ENCODE data around the gene RAPH1.

The RAPH1 gene

DNA sequence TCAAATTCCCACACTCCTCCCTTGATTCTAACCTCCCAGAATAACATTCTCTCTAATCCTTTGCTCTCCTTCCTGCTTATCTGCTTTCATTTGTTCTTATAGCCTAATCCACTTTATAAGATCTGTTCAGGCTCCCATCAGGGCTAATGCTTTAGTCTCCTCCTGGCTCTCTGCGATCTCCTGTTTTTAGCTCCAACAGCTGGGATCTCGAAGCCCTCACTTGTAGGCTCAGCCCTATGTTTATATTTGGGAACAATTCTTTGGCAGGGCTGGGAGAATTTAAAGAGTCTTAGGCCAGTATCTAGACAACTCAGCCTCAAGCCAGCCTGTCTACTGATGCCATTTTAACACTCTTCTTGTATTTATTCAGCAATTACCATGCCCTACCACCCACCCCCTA lies 27.2 kb upstream of the RAPH1 start:
- no peak for DNase-seq (ENCODE audit: extremely low read depth, low read depth)
- TF ChIP-seq, protein P1, sequence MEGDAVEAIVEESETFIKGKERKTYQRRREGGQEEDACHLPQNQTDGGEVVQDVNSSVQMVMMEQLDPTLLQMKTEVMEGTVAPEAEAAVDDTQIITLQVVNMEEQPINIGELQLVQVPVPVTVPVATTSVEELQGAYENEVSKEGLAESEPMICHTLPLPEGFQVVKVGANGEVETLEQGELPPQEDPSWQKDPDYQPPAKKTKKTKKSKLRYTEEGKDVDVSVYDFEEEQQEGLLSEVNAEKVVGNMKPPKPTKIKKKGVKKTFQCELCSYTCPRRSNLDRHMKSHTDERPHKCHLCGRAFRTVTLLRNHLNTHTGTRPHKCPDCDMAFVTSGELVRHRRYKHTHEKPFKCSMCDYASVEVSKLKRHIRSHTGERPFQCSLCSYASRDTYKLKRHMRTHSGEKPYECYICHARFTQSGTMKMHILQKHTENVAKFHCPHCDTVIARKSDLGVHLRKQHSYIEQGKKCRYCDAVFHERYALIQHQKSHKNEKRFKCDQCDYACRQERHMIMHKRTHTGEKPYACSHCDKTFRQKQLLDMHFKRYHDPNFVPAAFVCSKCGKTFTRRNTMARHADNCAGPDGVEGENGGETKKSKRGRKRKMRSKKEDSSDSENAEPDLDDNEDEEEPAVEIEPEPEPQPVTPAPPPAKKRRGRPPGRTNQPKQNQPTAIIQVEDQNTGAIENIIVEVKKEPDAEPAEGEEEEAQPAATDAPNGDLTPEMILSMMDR (IDR thresholded peaks at IDR 0.05; ENCODE audit: low read depth, low read length), result no peak

DNA sequence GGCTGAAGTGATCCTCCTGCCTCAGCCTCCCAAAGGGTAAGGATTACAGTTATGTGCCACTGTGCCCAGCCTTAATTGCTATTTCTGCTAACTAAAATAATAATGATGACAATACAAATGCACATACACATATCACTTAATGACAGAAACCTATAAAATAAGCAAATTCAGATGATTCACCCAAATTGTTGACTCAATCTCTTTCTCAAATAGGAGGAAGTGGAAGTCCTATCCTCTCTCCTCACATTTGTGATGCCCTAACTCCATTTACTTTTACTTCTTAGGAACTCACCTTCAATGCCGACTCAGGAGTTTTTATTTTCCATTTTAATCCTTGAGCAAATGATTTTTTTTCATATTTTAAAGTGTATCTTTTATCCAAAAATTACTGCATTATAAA lies 24.5 kb upstream of the RAPH1 start:
- no peak for DNase-seq (ENCODE audit: extremely low read depth, low read depth)
- TF ChIP-seq, protein P1 (IDR thresholded peaks at IDR 0.05; ENCODE audit: low read depth, low read length), result no peak

DNA sequence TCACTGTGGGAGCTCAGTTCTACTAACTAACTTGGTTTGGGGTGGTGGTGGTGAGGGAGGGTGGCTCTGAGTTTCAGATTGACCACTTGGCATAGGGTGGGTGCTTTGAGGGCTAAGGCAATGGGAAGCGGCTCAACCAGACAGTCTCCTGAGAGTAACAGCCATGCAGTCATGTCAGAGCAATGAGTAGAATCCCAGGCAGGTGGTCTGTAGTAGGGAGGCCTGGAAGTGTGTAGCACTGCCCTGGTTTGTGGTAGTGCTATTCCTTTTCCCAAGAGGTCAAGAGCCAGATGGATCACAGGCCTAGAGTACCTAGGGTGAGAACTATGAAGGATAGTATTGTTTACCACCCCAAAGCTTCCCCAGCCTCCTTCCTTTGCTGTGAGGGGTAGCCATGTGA lies 18.7 kb upstream of the RAPH1 start:
- DNase-seq (ENCODE audit: extremely low read depth, low read depth), result no peak
- TF ChIP-seq, protein P1 (IDR thresholded peaks at IDR 0.05; ENCODE audit: low read depth, low read length), result no peak

DNA sequence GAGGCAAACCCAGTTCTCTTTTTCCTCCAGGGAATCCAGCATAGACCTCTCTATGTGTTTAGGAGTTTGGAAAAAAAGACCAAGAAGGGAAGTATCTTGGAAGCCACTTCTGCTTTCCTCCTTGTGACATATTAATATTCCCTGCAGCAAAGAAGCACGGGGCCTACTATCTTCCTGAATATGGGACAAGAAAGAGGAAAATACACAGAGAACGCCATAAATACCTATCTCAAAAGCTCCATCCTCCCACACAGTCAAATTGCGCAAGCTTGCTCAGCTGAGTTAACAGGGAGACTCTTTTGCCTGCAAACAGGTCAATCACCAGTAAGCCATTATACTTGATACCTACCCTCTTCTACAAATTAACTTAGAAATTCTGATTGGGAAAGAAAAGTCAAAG lies 16.7 kb upstream of the RAPH1 start:
- no peak for DNase-seq (ENCODE audit: extremely low read depth, low read depth)
- TF ChIP-seq, protein P1 (IDR thresholded peaks at IDR 0.05; ENCODE audit: low read depth, low read length), result no peak

DNA sequence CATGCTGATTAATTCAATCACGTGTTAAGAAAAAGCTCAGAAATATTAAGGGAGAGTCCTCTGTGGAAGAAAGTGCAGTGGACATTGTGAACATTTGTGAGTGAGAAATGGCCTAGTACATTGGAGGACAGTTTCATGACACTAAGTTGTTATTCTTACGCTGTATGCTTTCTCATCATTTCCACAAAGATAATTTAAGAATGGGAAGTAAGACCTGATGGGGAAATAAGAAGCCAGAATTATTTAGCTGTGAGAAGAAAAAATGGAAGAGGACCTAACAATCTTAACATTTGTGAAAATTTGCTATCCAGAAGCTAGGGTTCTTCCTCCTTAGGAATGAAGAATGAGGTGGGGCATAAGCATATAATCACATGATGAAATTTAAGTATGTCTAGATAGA lies 15.2 kb upstream of the RAPH1 start:
- TF ChIP-seq, protein P1 (IDR thresholded peaks at IDR 0.05; ENCODE audit: low read depth, low read length), result no peak
- no peak for DNase-seq (ENCODE audit: extremely low read depth, low read depth)

DNA sequence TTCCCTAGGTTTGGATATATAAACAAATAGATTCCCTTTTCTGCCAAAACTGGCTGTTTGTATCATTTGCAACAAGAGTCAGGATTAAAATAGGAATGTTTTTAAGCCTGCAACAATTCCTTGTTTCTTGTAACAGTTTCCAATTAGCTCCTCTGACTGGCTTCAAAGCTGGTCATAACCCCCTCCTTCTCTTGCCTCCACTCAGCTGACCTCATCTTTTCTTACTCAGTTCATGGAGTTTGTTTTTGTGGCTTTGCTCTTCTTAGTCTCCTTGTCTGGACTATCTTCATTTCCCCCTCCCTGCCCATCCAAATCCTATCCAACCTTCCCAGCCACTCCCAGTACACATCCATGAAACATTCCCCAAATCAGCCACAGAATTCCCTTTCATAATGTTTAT lies 14.3 kb upstream of the RAPH1 start:
- no peak for DNase-seq (ENCODE audit: extremely low read depth, low read depth)
- TF ChIP-seq, protein P1 (IDR thresholded peaks at IDR 0.05; ENCODE audit: low read depth, low read length), result no peak

DNA sequence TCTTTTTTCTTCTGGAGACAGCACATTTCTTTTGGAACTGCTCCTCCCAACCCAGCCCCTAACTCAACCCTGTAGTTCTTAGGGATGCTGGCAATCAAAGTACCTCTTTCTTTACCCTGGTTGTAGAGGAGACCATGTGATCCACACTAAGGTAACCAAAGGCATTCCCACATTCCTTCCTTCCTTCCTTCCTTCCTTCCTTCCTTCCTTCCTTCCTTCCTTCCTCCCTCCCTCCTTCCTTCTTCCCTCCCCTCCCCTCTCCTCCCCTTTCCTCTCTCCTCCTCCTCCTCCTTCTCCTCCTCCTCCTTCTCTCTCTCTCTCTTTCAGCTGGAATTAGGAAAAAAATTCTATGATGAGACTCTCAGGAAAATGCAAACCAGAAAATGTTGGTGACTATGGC lies 13.8 kb upstream of the RAPH1 start:
- DNase-seq (ENCODE audit: extremely low read depth, low read depth), result no peak
- TF ChIP-seq, protein P1 (IDR thresholded peaks at IDR 0.05; ENCODE audit: low read depth, low read length), result no peak

Measured in AG09319 (cell line).